Muscle of arm (tissue), 12 donors: ENCODE results near the gene ELMOD3. TPM values are rescaled to one million over a fixed set of nuclear protein-coding genes. Genes with fewer than 3 reads are reported as not detected.
"Not testable (repeated sequence)": the region's sequence is repeated elsewhere in the genome, so short reads cannot be mapped to it uniquely, and the experiment has no call there.

Source experiments
- DNase-seq: peaks from one replicate; pipeline ENCODE4 v3.0.0-alpha.2; 2013
- polyA plus RNA-seq, 12 donors: library from polyadenylated mRNA; unstranded; fragments of 120-200 nt; gene quantifications; one replicate each; pipeline ENCODE4 v1.2.1, GENCODE V29; 2013; ENCODE audit not compliant: insufficient read length in 12 of 12

ELMOD3 gene
- polyA plus RNA-seq, 12 donors, result 11.1 to 27.4 (median 14.9) TPM; not detected in 1

DNA sequence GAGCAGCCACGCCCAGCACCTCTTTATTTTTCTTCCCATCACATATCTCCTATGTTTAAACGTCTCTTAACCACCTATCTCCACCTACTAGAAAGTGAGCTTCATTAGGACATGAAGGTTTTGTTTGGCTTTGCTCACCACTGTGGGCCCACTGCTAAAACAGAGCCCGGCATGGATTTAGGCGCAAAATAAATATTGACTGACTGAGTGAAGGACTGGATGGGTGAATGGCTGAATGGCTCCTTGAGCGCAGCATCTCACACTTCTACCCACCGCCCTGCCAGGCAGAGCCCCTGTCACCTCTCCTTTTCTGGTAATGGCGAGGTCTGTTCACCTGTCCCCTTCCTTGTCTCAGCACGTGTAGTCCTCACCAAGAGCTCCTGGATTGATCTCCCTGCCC is 45.5 kb downstream of the ELMOD3 start:
- DNase-seq, result no peak

DNA sequence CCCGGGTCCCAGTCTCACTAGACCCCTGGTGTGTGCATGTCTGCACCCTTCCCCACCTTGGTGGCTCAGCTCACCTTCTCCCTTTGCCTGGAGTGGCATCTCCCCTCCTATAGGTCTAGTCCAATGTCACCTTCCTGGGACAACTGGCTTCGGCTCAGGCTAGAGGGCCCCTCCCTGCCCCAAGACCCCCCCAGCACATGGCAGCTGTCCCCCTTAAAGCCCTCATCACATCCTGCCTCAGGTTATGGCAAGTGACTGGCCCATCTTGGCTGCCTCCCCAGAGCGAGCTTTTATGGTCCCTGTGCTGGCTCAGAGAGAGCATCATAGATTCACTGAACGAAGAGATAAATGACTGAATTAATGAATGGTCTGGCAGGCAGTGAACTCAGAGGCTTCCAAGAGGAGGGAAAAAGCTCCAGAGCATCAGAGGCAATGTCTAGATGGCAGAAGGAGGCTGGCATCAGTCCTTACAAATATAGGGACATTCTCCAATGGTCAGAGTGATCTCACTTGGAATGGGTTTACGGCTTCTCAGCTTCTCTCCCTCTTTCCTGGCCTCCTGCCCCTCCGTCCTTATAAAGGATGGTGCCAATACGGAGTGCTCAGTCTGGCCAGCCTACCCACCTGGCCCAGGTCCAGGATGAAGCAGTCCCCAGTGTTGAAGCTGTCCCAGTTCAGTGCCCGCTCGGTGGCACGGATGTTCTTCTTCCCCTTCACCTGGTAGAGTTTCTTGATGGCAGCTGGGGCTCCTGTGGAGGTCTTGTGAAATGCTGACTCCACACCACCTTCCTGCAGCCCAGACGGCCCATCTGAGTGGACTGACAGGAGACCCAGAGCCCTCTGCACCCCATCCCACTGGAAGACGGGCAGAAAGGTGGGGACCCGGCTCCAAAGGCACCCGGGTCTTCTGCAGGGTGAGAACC is 46.2 kb downstream of the ELMOD3 start:
- DNase-seq, result no peak

DNA sequence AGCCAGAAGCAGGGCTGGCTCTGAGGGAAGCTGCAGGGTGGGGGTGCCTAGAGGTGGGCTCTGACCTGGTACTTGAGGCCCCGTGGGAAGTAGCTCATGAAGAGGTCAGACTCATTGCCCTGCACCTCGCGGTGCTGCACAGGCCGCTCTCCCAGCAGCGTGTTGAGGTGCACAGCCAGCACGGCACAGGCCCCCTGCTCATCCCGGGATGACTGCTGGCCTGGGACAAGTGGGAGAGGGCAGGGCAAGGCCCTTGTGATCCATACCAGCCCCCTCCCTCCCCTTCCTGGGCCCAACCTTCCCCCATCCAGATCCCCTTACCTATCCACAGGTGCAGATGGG is 46.9 kb downstream of the ELMOD3 start:
- no peak for DNase-seq

DNA sequence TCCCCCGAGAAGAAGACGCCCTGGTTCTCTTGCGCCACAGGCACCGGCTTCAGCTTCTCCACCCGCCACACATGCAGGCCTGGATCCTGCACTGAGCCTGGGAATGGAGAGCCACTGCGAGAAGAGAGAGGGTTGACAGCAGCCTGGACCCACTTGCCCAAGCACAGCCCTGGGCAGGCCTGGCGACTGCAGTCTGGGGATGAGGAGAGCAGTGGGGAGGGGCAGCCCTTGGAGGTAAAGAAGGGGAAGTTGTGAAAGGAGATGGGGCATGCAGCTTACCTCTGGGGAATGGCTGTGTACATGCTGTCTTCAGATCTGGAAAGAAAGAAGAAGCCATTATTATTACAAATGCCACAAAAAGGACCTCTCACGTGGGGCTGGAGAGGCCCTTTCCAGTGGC is 47.3 kb downstream of the ELMOD3 start:
- DNase-seq, result no peak

DNA sequence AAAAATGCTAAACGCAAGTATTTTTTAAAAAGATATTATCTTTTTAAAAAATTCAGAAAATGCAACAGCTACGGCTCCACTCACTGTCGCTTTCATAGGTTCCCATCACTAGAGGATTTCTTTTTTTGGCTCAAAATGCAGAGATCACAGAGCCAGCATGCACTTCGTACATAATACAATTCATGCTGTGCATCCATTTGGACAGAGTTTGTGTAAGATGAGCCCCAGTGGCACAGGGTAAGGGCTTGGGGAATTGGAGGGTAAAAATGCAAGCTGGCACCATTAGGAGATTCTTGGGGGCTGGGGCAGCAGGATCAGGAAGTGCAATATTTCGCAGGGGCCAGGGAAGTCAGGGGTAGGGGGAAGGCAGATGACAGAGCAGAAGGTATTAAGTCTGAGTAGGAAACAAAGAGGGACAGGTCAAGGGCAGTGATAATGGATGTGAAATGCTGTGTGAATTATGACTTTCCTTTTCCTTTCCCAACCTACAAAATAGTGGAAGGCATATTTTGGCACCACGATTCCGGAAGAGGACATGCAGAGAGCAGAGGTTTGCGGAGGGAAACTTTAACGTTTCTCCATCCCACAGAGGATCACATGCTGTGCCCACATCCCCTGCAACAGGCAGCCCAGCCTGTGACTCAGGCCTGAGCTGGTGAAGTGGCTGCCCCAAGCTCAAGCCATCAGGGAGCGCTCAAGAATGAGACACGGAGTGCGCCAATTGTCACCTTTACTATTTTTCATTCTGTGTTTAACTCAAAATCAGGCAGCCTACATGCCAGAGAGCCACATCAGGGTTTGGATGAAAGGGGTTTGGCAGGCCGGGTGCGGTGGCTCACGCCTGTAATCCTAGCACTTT is 50.9 kb downstream of the ELMOD3 start:
- DNase-seq, result no peak

DNA sequence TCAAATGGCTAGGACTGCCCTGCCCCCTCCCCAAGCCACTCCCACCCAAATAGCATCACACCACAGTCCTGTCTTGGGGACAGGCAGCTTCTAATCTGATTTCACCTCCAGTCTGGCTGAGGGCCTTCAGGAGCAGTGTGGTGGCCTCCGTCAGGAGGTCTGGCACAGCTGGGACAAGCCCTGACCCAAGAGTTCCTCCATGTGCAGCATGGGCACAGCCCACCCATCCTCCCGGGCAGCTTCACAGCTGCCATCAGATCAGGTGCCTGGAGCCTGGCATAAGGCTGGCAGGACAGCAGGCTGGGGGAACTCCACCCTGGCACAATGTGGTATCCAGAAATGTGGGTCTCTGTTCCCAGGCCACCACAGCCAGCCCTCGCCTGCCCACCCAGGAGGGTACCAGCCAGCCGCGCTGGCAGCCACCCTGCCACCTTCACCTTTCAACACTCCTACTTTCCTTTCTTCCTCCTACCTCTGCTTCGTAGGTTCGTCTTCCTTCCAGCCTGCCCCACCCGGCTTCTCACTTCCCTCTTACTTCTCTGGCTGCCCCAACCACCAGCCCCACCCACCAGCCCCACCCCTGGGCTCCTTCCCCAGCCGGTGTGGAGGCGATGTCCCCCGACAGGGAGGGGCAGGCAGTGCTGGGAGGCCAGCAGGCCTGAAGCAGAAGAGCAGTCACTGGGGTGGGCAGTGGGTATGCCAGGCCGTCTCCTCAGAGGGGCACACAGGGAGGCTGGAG is 55.4 kb downstream of the ELMOD3 start, which contains the start of gene CAPG:
Gene CAPG, minus strand, starts transcription at position 522 of the 739 bp plus-strand sequence. CDS start 8,221 bp downstream, outside the sequence.
- DNase-seq, result no peak

DNA sequence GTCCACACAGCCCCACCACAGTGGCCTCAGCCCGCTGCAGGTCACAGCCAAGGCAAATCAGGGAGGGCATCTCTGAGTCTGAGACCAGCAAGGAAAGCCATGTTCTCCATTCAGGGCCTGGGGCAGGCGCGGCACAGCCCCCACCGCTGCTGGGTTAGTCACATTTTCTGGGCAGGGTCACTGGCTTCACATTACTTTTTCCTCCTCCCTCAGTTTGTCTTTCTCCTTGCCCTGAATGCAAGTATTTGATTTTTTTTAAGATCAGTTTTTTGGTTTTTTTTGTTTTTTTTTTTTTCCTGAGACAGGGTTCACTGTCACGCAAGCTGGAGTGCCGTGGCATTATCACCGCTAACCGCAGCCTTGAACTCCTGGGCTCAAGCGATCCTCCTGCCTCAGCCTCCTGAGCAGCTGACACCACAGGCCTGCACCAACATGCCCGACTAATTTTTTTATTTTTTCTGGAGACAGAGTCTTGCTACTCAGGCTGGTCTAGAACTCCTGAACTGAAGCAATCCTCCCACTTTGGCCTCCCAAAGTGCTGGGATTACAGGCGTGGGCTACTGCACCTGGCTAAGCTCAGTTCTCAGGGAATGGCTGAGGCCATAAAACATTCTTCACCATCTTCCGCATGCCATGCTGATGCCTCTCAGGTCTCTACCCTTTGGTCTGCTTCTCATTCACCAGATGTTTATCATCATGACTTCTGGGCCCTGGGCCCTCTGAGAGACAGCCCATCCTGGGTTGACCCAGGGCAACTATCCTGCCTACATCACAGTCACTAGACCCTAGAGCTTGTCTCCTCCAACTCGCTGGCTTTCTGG is 56.2 kb downstream of the ELMOD3 start:
- no peak for DNase-seq

DNA sequence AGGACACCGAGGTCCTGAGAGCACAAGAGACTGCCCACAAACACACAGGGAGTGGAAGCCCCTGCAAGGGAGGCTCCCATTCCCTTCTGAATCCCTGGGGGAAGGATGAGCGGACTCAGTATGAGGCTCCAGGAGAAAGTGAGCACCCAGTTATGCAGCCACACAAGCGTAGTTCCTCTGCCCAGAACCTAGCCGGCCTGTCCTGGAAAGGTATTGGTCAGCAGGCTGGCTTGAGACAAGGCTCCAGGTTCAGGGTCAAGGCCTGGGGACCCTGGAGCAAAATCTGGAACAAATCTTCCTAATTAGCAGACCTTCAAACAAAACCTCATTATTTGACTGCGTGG is 56.8 kb downstream of the ELMOD3 start:
- no peak for DNase-seq

DNA sequence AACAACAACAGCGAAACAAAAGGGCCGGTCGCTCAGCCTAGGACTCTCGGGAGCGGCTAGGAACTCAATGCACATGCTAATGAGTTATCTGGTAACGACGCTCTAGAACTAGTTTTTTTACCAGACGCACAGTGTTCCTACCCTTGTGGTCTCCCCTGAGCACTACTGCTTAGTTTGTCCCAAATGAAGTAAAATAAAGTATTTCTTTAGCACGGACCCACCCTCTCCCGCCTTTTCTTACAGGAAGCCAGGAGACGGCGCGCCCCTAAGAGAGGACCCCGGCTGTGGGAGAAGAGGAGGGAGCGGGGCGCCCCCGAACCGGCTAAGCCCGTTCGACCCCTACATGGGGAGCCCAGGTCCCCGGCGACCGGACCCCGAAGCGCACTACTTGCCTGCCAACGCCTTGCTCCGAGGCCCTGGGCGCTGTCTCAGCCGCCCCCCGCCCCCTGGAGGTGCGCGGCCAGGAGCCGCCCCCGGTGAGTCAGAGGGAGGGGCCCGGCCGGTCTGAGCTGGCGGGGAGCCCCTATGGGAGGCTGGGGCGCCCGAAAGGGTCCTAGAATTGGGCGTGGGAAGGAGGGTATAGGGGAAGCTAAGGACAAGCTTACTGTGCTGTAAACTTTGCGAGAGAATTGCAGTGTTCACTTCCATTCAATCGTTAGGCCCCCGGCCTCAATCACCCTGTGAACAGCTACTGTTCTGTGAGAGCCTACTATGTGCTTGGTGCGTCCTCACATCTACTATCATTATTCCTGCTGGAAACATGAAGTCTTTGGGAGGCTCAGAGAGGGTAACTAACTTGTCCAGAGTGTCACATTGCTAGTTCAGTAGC is 59.2 kb downstream of the ELMOD3 start:
- DNase-seq, result no peak

DNA sequence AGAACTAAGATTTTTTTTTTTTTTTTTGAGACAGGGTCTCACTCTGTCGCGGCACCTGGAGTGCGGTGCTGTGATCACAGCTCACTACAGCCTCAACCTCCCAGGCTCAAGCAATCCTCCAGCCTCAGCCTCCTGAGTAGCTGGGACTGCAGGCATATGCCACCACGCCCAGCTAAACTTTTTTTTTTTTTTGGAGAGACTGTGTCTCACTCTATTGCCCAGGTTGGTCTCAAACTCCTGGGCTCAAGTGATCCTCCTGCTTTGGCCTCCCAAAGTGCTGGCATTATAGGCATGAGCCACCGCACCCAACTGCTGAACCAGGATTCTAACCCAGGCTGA is 59.8 kb downstream of the ELMOD3 start:
- not testable (repeated sequence) for DNase-seq

DNA sequence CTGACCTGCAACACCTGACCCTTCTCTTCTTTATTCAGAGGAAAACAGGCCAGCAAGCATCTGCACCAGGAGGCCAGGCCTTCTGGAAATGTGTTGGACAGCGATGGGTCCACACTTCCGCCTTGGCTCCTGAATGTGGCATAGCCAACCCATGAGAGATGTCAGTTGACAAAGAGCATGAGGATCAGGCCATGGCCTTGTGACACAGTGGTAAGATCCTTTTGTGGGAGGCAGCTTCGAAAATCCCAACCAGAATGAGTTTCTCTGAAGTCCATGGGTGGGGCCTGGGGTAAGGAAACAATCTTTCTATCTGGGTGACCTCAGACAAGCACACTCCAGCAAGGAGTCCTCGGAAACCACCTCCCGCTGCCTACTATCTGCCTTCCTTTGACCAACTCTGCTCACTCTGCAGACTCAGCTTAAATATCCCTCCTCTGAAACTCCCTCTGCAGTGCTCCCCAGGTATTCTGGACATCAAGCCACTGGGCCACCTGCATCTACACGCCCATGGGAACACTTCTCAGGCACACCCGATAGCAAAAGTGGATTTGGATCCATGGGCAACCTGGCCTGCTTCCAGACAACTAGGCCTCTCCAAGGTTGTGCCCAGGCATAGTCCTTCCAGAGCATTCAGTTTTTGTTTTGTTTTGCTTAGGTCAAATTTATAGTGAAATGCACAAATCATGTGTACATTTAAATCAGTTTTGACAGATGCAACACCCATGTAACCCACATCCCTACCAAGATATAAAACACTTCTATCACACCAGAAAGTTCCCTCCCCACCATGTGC is 60.4 kb downstream of the ELMOD3 start:
- no peak for DNase-seq

DNA sequence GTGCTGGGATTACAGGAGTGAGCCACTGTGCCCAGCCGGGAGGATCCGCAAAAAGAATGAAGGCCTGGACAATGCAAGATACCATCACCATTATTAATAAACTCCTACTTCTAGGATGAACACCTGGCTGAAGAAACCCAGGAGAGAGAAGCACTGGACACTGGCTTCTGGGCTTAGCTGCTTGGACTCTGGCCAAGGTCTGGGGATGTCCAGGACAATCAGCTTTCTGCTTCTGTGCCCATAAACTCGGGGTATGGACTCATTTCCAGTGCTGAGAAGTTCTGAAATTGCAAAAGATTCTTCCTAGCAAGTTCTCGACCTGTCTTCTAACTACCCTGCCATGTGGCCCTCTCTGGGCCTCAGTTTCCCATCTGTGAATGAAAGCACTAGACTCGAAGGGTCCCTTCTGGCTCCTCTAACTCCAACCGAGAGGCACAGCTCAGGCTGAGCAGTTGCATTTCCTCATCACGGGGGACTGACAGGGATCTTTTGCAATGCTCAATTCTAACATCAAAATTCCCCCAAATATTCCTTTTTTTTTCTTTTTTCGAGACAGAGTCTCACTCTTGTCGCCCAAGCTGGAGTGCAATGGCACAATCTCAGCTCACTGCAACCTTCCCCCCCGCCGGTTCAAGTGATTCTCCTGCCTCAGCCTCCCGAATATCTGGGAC is 61.5 kb downstream of the ELMOD3 start:
- DNase-seq, result no peak

DNA sequence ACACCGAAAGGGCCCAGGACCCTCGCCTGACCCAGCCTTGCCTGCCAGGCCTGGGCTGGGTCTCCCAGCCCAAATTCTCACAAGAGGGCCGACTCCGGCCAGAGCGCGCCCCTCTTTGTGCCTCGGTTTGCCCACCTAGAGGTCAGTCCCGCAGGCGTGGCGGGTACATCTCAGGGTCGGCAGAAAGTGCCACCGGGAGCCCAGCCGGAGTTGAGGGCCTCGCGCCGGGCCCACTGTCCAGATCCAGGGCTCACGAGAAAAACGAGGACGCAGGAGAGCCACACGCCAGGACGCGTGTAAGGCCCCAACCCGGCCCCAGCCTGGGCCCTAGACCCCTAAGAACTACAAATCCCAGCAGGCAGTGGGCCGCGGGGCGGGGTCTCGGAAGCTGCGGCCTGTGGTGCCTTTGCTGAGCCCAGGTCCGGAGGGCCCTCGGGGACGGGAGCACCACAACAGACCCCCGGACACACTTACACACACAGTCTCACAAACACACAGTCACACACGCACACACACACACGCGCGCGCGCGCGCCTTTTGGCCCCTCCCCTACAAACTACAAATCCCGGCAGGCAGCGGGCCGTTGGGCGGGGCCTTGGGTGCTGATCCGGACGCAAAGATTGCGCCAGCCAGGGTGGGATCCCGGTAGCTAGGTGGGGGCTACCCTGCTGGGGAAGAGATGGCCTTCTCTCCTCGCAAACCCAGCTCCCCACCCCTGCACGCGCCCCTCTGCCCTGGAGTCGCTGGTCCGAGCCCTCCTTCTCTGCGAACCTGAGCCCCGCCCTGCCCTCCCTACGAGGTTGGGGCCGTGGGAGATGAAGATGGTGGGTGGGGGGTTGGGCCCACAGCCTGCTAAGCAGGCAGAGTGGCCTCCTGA is 63.8 kb downstream of the ELMOD3 start, which contains the start of gene SH2D6:
Gene SH2D6, plus strand, starts transcription at position 583 of the 877 bp plus-strand sequence. CDS start 10,752 bp downstream, outside the sequence.
- DNase-seq, result peak; percentile 92

DNA sequence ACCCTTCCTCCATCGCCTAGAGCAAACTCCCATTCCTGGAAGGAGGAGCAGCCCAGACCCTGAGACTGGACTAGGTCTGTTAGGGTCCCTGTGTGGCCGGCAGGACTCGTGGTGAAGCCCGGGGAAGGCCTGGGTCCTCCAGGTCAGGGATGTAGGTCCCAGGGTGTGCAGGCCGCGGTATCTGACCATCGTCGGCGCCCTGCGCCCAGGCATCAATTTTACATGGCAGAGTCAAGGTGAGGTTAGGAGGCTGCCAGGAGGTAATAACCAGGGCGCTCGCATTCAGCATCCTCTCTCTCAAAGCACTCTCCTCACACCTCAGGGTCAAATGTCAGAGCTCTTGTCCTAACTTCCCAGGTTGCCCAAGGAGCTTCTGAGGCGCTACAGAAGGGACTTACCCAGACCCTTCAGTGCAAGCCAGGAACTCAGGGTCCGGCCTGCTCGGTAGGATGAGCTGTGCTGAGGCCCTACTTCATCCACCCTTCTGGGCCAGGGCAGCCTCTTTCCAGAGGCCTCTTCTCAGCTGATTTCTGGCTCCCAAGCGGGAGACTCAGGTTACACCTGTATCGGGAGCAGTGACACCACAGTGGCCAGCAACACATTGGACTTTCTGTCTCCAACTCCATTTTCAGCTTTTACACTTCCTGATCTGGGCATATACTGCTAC is 64.6 kb downstream of the ELMOD3 start:
- no peak for DNase-seq

DNA sequence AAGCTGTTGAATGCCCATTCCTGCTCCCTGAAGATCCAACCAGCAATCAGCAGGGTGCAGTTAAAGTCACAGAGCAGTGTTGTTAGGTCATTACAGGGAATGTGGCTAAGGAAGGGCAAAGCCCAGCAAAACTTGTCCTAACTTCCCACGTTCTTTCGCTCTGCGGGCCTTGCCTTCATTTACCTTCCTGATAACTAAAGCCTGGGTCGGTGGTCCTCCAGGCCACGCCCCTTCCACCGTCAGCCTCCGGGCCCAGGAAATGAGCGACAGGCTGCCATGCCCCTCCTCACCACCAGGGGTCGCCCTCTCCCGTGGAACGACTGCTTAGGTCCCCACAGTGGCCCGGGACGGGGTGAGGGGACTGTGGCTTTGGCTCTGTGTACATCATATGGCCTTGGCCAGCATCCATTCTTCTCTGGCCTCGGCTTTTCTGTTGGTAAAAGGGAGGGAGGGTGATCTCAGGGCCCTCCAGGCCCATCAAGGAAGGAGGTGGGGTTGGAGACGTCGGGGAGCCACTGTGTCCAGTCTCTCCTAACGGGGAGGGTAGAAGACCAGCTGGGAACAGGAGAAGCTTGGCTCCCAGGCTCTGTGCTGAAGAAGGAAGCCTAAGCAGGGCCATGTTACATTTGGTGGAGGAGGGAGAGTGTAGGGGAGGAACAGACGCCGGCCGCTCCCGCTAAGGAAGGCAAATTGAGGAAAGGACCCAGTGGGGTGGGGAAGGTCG is 66.1 kb downstream of the ELMOD3 start:
- DNase-seq, result peak; percentile 90

DNA sequence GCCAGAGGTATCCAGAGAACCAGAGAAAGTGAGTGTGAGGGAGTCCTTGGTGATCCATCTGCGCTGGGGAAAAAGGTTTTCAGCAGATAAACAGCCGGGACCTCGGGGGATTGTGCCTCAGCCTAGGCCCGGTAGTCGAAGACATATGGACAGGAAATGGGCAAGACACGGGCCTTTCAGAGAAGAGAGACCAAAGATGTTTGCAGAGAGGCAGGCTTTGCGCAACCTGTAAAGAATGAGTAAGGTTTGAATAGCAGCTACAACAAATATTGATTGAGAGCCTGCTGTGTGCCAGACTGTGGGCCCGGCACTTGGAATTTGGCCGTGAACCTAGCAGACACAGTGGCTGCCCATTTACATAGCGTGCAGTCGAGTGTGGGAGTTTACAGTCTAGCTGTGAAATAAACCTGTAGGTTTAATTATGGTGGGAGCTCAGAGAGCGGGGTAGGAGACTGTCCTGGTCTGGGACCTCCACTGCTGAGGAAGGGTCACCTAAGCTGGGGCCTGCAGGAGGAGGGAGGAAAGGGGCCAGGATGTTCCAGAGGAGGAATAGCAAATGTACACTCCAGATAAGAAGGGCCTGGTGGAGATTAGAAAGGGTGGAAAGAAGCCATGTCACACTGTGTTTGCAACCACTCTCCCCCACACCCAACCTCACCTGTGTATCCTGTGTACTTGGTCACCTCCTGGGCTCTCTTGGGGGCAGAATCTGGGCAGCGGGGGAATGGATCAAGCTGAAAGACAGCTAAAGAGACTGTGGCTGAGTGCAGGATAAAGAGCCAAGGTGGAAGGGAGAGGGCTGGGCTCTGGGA is 66.9 kb downstream of the ELMOD3 start:
- no peak for DNase-seq
